ENCODE measurements around the gene ST3GAL2. TPM values are rescaled to one million over a fixed set of nuclear protein-coding genes. Genes with fewer than 3 reads are reported as not detected.

Gene ST3GAL2
- total and polyA plus RNA-seq, 7 experiments from 2014 or later = 11.3 to 35.9 (median 28.5) TPM

GRCh38 chr16:70402916-70403659, 35.8 kb downstream of the ST3GAL2 start:
- peaks cover 38 to 69% (median 47%) of the 10 kb centered on the region in 7 donors for H3K4me1 Mint-ChIP-seq
- CTCF ChIA-PET = interaction anchor here (0.6 to 1.0 kb wide), 2 partner anchors 68 to 81 kb away, joined by 3 to 4 read pairs; no protein-coding TSS in a partner anchor
- ATAC-seq = no peak

GRCh38 chr16:70399951-70400350, 38.9 kb downstream of the ST3GAL2 start:
- H3K27ac ChIP-seq (ENCODE audit: low read depth, low read length) = no peak overlapping the region
- no peaks in the 10 kb centered on the region for H3K9me3 ChIP-seq (ENCODE audit: control insufficient read depth in 2 of 3, low read length in 3 of 3)
- Mint-ChIP-seq H3K36me3 (peaks cover 0 to 4% (median 0%) of the 10 kb centered on the region in 5 donors), H3K9me3 (no peaks in the 10 kb centered on the region), H3K4me3 (no peak overlapping the region), H3K27ac (no peak overlapping the region), H3K4me1 (peaks cover 17 to 40% (median 29%) of the 10 kb centered on the region in 7 donors), H3K27me3 (no peaks in the 10 kb centered on the region)
- H3K4me3 ChIP-seq (ENCODE audit: low read length) = no peak overlapping the region
- ChIA-PET CTCF (no interaction called here), POLR2A (no interaction called here)
- H3K4me1 ChIP-seq (ENCODE audit: control insufficient read depth in 2 of 2, insufficient read depth in 2 of 2, low read length in 2 of 2) = peaks cover 10 to 14% of the 10 kb centered on the region in 2 donors
- ATAC-seq (no peak), DNase-seq (no peak)
- H3K36me3 ChIP-seq (ENCODE audit: control insufficient read depth in 2 of 3, insufficient read depth in 3 of 3, low read length in 3 of 3) = peaks cover 0 to 31% (median 0%) of the 10 kb centered on the region in 3 experiments
- intact Hi-C loops (cut with micrococcal nuclease) = loop anchor here in 1 of 2 donors (5.0 kb wide), 3 partner anchors 37 to 77 kb away; partner anchors contain the start of genes FCSK and ST3GAL2
- no peaks in the 10 kb centered on the region for H3K27me3 ChIP-seq (ENCODE audit: control insufficient read depth in 2 of 2, insufficient read depth in 2 of 2, low read length in 2 of 2)

More at GRCh38 chr16:70402916-70403659, 35.8 kb downstream of the ST3GAL2 start:
- H3K4me3 ChIP-seq (ENCODE audit: low read length) = no peak overlapping the region
- Mint-ChIP-seq H3K4me3 (peak overlapping the region; percentile 6 to 92 (median 30)), H3K27ac (peak overlapping the region in 6 of 9 donors; percentile 14 to 90 (median 50)), H3K27me3 (no peaks in the 10 kb centered on the region), H3K36me3 (peaks cover 0 to 11% (median 0%) of the 10 kb centered on the region in 5 donors), H3K9me3 (peaks cover 0 to 3% (median 0%) of the 10 kb centered on the region in 11 donors)
- H3K4me1 ChIP-seq (ENCODE audit: control insufficient read depth in 2 of 2, insufficient read depth in 2 of 2, low read length in 2 of 2) = peaks cover 13 to 26% of the 10 kb centered on the region in 2 donors
- no peak for DNase-seq
- H3K27me3 ChIP-seq (ENCODE audit: control insufficient read depth in 2 of 2, insufficient read depth in 2 of 2, low read length in 2 of 2) = no peaks in the 10 kb centered on the region
- POLR2A ChIA-PET = interaction anchor here (0.9 to 1.2 kb wide), 3 partner anchors 17 to 23 kb away, joined by 3 to 5 read pairs (median 4); no protein-coding TSS in a partner anchor
- no peak overlapping the region for H3K27ac ChIP-seq (ENCODE audit: low read depth, low read length)
- H3K36me3 ChIP-seq (ENCODE audit: control insufficient read depth in 2 of 3, insufficient read depth in 3 of 3, low read length in 3 of 3) = peaks cover 0 to 26% (median 0%) of the 10 kb centered on the region in 3 experiments
- intact Hi-C loops (cut with micrococcal nuclease) = loop anchor here in 1 of 2 donors (5.0 kb wide), 2 partner anchors 34 to 49 kb away; partner anchors contain the start of genes FCSK and ST3GAL2
- no peaks in the 10 kb centered on the region for H3K9me3 ChIP-seq (ENCODE audit: control insufficient read depth in 2 of 3, low read length in 3 of 3)

GRCh38 chr16:70399381-70399780, 39.5 kb downstream of the ST3GAL2 start:
- CTCF ChIA-PET = no interaction called here
- Histone ChIP-seq H3K27ac (ENCODE audit: low read depth, low read length) (no peak overlapping the region), H3K36me3 (ENCODE audit: control insufficient read depth in 2 of 3, insufficient read depth in 3 of 3, low read length in 3 of 3) (peaks cover 0 to 37% (median 0%) of the 10 kb centered on the region in 3 experiments), H3K4me1 (ENCODE audit: control insufficient read depth in 2 of 2, insufficient read depth in 2 of 2, low read length in 2 of 2) (peaks cover 8 to 9% of the 10 kb centered on the region in 2 donors), H3K4me3 (ENCODE audit: low read length) (no peak overlapping the region), H3K9me3 (ENCODE audit: control insufficient read depth in 2 of 3, low read length in 3 of 3) (no peaks in the 10 kb centered on the region), H3K27me3 (ENCODE audit: control insufficient read depth in 2 of 2, insufficient read depth in 2 of 2, low read length in 2 of 2) (no peaks in the 10 kb centered on the region)
- ATAC-seq = no peak
- Mint-ChIP-seq H3K4me1 (peaks cover 12 to 34% (median 24%) of the 10 kb centered on the region in 7 donors), H3K27me3 (no peaks in the 10 kb centered on the region), H3K36me3 (peaks cover 0 to 3% (median 0%) of the 10 kb centered on the region in 5 donors), H3K27ac (peak overlapping the region in 2 of 9 donors; percentile 20 to 32), H3K4me3 (no peak overlapping the region), H3K9me3 (no peaks in the 10 kb centered on the region)
- no peak for DNase-seq
- intact Hi-C loops (cut with micrococcal nuclease) = loop anchor here in 1 of 2 donors (5.0 kb wide), 1 partner anchor 78 kb away; no protein-coding TSS in a partner anchor
- POLR2A ChIA-PET = interaction anchor here (0.5 to 1.4 kb wide), 2 partner anchors 20 to 102 kb away, joined by 3 to 4 read pairs; no protein-coding TSS in a partner anchor

- Histone ChIP-seq H3K36me3 (ENCODE audit: control insufficient read depth in 2 of 3, insufficient read depth in 3 of 3, low read length in 3 of 3) (peaks cover 0 to 39% (median 0%) of the 10 kb centered on the region in 3 experiments), H3K9me3 (ENCODE audit: control insufficient read depth in 2 of 3, low read length in 3 of 3) (no peaks in the 10 kb centered on the region), H3K4me3 (ENCODE audit: low read length) (no peak overlapping the region), H3K27me3 (ENCODE audit: control insufficient read depth in 2 of 2, insufficient read depth in 2 of 2, low read length in 2 of 2) (no peaks in the 10 kb centered on the region), H3K27ac (ENCODE audit: low read depth, low read length) (no peak overlapping the region), H3K4me1 (ENCODE audit: control insufficient read depth in 2 of 2, insufficient read depth in 2 of 2, low read length in 2 of 2) (no peaks in the 10 kb centered on the region)
- H3K9me3 Mint-ChIP-seq = no peaks in the 10 kb centered on the region
- peaks cover 5 to 23% (median 14%) of the 10 kb centered on the region in 7 donors for H3K4me1 Mint-ChIP-seq
- POLR2A ChIA-PET = interaction anchor here (1.4 kb wide), 1 partner anchor 19 kb away, joined by 3 read pairs; no protein-coding TSS in a partner anchor
- no peak overlapping the region for H3K27ac Mint-ChIP-seq
- intact Hi-C loops (cut with micrococcal nuclease) = loop anchor here in 1 of 2 donors (5.0 kb wide), 1 partner anchor 79 kb away; no protein-coding TSS in a partner anchor
- H3K4me3 Mint-ChIP-seq = no peak overlapping the region
- ATAC-seq (no peak), DNase-seq (no peak)
- CTCF ChIA-PET = no interaction called here
- H3K36me3 Mint-ChIP-seq = peaks cover 0 to 5% (median 0%) of the 10 kb centered on the region in 5 donors
- H3K27me3 Mint-ChIP-seq = no peaks in the 10 kb centered on the region
Measured at GRCh38 chr16:70398177-70398743, 40.6 kb downstream of the ST3GAL2 start.

- Mint-ChIP-seq H3K9me3 (no peaks in the 10 kb centered on the region), H3K27me3 (no peaks in the 10 kb centered on the region), H3K4me1 (peaks cover 0 to 11% (median 5%) of the 10 kb centered on the region in 7 donors), H3K27ac (peak overlapping the region in 2 of 9 donors; percentile 38 to 74), H3K36me3 (peaks cover 0 to 5% (median 0%) of the 10 kb centered on the region in 5 donors), H3K4me3 (no peak overlapping the region)
- DNase-seq (no peak), ATAC-seq (no peak)
- H3K27ac ChIP-seq (ENCODE audit: low read depth, low read length) = no peak overlapping the region
- H3K4me3 ChIP-seq (ENCODE audit: low read length) = no peak overlapping the region
- CTCF ChIA-PET = interaction anchor here (0.8 kb wide), 1 partner anchor 26 kb away, joined by 4 read pairs; no protein-coding TSS in a partner anchor
- H3K9me3 ChIP-seq (ENCODE audit: control insufficient read depth in 2 of 3, low read length in 3 of 3) = no peaks in the 10 kb centered on the region
- H3K4me1 ChIP-seq (ENCODE audit: control insufficient read depth in 2 of 2, insufficient read depth in 2 of 2, low read length in 2 of 2) = no peaks in the 10 kb centered on the region
- no peaks in the 10 kb centered on the region for H3K27me3 ChIP-seq (ENCODE audit: control insufficient read depth in 2 of 2, insufficient read depth in 2 of 2, low read length in 2 of 2)
- intact Hi-C loops (cut with micrococcal nuclease) = loop anchor here in 1 of 2 donors (5.0 kb wide), 1 partner anchor 81 kb away; no protein-coding TSS in a partner anchor
- POLR2A ChIA-PET = no interaction called here
- peaks cover 0 to 44% (median 0%) of the 10 kb centered on the region in 3 experiments for H3K36me3 ChIP-seq (ENCODE audit: control insufficient read depth in 2 of 3, insufficient read depth in 3 of 3, low read length in 3 of 3)
Measured at GRCh38 chr16:70396246-70396904, 42.5 kb downstream of the ST3GAL2 start.

All from naive thymus-derived CD4-positive, alpha-beta T cell (primary cell).